NCI-H1105 (cell line): ENCODE data around the gene CDC42EP5.
A peak's percentile ranks its signal among the peaks of the same experiment; 100 is the strongest.
"Not testable (repeated sequence)": the region's sequence is repeated elsewhere in the genome, so short reads cannot be mapped to it uniquely, and the experiment has no call there.

Experiments
- DNase-seq: peaks from one replicate; lab custom pipeline; 2025; lab: John Stamatoyannopoulos, UW

CDC42EP5 gene

GRCh38 chr19:54489341-54489740, 16.2 kb upstream of the CDC42EP5 start:
- DNase-seq, result no peak

GRCh38 chr19:54485851-54486250, 12.8 kb upstream of the CDC42EP5 start:
- no peak for DNase-seq

GRCh38 chr19:54484451-54484850, 11.4 kb upstream of the CDC42EP5 start:
- DNase-seq, result no peak

GRCh38 chr19:54482889-54483288, 9.8 kb upstream of the CDC42EP5 start:
- DNase-seq, result no peak

- peak; percentile 55 for DNase-seq
These were observed 8.3 kb upstream of the CDC42EP5 start for GRCh38 chr19:54481326-54481930.

- DNase-seq, result no peak
These were observed 7.0 kb upstream of the CDC42EP5 start for GRCh38 chr19:54480051-54480450.

- DNase-seq, result peak; percentile 55
These were observed 5.7 kb upstream of the CDC42EP5 start for GRCh38 chr19:54478677-54479266.

GRCh38 chr19:54477650-54478049, 4.6 kb upstream of the CDC42EP5 start:
- no peak for DNase-seq

- no peak for DNase-seq
These were observed 2.6 kb upstream of the CDC42EP5 start for GRCh38 chr19:54475706-54476105.

- DNase-seq, result no peak
These were observed 836 bp upstream of the CDC42EP5 start for GRCh38 chr19:54473892-54474372.

- DNase-seq, result no peak
These were observed 1.9 kb downstream of the CDC42EP5 start for GRCh38 chr19:54470991-54471782.

GRCh38 chr19:54470276-54470887, 2.7 kb downstream of the CDC42EP5 start:
- DNase-seq, result no peak

GRCh38 chr19:54469496-54469934, 3.6 kb downstream of the CDC42EP5 start:
- peak; percentile 14 for DNase-seq

GRCh38 chr19:54466110-54466480, 7.0 kb downstream of the CDC42EP5 start:
- not testable (repeated sequence) for DNase-seq

- DNase-seq, result no peak
These were observed 7.5 kb downstream of the CDC42EP5 start for GRCh38 chr19:54465426-54466109.

GRCh38 chr19:54464630-54465425, 8.3 kb downstream of the CDC42EP5 start:
- DNase-seq, result peak; percentile 67

- DNase-seq, result peak; percentile 85
These were observed 9.0 kb downstream of the CDC42EP5 start for GRCh38 chr19:54464044-54464629.

- peak; percentile 69 for DNase-seq
These were observed 9.5 kb downstream of the CDC42EP5 start, which contains the start of gene LENG9 for GRCh38 chr19:54463531-54464043. LENG9 (minus strand) TSS chr19:54463778; CDS start chr19:54463526, 252 bp downstream.

GRCh38 chr19:54462655-54463530, 10.2 kb downstream of the CDC42EP5 start:
- DNase-seq, result peak; percentile 15
